HG03045 (cell line): ENCODE data around the gene ZSCAN22.
"Not testable (repeated sequence)": the region's sequence is repeated elsewhere in the genome, so short reads cannot be mapped to it uniquely, and the experiment has no call there.

Experiments used
- ATAC-seq: cut with Tn5 transposase; IDR thresholded peaks from one replicate; pipeline ENCODE4 v1.9.1; 2021; ENCODE audit warnings: mild to moderate bottlenecking, moderate library complexity; ENCODE audit not compliant: unreplicated experiment

Gene ZSCAN22

GRCh38 chr19:58368561-58369360 lies 42.0 kb downstream of the ZSCAN22 start:
- ATAC-seq, result no peak

GRCh38 chr19:58372311-58373133 lies 45.7 kb downstream of the ZSCAN22 start:
- no peak for ATAC-seq

GRCh38 chr19:58374200-58374599 lies 47.4 kb downstream of the ZSCAN22 start:
- no peak for ATAC-seq

DNA sequence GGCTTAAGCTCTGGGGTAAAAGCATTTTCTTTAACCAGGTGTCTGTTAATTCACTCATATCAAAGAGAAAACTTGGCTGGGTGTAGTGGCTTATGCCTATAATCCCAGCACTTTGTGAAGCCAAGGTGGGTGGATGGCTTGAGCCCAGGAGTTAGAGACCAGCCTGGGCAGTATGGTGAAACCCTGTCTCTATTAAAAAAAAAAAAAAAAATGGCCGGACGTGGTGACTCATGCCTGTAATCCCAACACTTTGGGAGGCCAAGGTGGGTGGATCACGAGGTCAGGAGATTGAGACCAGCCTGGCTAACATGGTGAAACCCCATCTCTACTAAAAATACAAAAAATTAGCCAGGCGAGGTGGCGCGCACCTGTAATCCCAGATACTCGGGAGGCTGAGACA lies 49.9 kb downstream of the ZSCAN22 start:
- not testable (repeated sequence) for ATAC-seq

DNA sequence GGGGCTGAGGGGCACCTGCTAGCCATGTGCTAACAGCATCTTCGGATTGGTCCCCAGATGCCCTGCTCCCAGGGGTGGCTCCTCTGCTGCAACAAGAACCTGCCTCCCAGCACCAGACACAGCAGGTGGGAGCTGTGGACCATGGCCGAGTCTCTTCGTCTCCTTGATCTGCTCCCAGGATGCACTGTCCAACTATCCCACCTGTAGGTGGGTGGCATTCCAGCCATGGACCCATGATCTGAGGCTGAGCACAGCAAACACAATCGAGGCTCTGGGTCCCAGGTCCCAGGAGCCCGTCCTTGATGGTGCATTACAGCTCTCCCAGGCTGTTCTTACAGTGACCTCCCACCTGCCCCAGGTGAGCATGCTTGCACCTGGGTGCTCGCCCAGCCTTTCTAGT lies 52.5 kb downstream of the ZSCAN22 start:
- ATAC-seq, result no peak

GRCh38 chr19:58380037-58380661 lies 53.4 kb downstream of the ZSCAN22 start:
- no peak for ATAC-seq

GRCh38 chr19:58380662-58381459 lies 54.1 kb downstream of the ZSCAN22 start, which contains the start of gene ZNF837:
Gene ZNF837 (minus strand): TSS chr19:58381030. CDS start chr19:58369332, 11,698 bp downstream.
- peak; percentile 78 for ATAC-seq

- no peak for ATAC-seq
Measured at GRCh38 chr19:58381460-58382212, 54.8 kb downstream of the ZSCAN22 start.

GRCh38 chr19:58382997-58383603 lies 56.3 kb downstream of the ZSCAN22 start:
- no peak for ATAC-seq

- ATAC-seq, result no peak
Measured at GRCh38 chr19:58385313-58385890, 58.6 kb downstream of the ZSCAN22 start.

- ATAC-seq, result peak; percentile 16
Measured at GRCh38 chr19:58385891-58386575, 59.2 kb downstream of the ZSCAN22 start.

DNA sequence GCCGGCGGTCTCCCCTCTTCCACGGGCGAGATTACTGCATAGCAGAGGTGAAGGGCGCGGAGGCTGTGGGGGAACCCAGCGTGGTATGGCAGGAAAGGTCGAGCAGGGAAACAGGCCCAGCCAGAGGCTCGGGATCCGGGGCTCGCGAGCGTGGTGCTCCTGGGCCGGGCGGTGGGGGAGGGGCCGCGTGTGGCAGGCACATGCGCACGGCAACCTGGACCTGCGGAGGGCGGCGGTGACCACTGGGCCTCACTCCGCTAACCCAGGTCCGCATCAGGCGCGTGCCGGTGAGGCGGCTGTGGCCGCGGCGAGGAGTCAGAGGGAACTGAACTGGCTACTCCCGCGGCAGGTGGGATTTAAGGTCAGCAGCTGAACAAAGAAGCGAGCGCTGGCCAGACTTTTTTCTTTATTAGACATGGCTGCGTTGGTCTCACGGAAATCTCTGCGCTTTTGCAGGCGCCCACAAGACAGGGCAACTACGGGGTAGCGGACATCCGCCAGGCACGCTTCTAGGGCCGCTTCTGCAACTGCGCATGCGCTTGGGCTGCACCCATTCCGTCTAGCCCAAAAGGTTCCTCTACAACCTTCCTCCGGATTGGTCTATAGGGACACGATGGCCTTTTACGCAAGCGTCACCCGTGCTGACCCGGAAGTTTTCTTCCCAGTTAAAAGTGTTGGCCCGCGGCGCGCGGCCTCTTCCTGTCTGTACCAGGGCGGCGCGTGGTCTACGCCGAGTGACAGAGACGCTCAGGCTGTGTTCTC lies 60.0 kb downstream of the ZSCAN22 start, which contains the start of gene RPS5:
Gene RPS5 (plus strand): TSS at position 694 of the 762 bp plus-strand sequence. CDS start 869 bp downstream, outside the sequence.
- ATAC-seq, result peak; percentile 84

GRCh38 chr19:58387338-58388174 lies 60.8 kb downstream of the ZSCAN22 start:
- ATAC-seq, result peak; percentile 3

- ATAC-seq, result no peak
Measured at GRCh38 chr19:58388175-58388526, 61.4 kb downstream of the ZSCAN22 start.
